Measurements from ENCODE around the gene IFNG-AS1. TPM values are rescaled to one million over a fixed set of nuclear protein-coding genes. Genes with fewer than 3 reads are reported as not detected.
A peak's percentile ranks its signal among the peaks of the same experiment; 100 is the strongest.

IFNG-AS1 gene
- total and polyA plus RNA-seq, 3 donors from 2014 or later = 0.25 TPM; not detected in 2

DNA sequence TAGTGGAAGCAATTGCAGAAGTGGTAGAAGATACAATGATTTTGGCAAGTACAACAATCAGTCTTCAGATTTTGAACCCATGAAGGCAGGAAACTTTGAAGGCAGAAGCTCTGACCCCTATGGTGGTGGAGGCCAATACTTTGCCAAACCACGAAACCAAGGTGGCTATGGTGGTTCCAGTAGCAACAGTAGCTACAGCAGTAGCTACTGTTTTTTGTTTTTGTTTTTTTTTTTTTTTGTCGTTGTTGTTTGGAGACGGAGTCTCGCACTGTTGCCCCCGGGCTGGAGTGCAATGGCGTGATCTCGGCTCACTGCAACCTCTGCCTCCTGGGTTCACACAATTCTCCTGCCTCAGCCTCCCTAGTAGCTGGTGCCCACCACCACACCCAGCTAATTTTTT is 47.4 kb downstream of the IFNG-AS1 start:
- Histone ChIP-seq H3K36me3 (ENCODE audit: low read depth, missing control alignments) (no peaks in the 10 kb centered on the region), H3K4me3 (no peak overlapping the region), H3K9me3 (no peaks in the 10 kb centered on the region), H3K27me3 (no peaks in the 10 kb centered on the region), H3K4me1 (no peaks in the 10 kb centered on the region), H3K27ac (no peak overlapping the region)
- TF ChIP-seq, protein P1, sequence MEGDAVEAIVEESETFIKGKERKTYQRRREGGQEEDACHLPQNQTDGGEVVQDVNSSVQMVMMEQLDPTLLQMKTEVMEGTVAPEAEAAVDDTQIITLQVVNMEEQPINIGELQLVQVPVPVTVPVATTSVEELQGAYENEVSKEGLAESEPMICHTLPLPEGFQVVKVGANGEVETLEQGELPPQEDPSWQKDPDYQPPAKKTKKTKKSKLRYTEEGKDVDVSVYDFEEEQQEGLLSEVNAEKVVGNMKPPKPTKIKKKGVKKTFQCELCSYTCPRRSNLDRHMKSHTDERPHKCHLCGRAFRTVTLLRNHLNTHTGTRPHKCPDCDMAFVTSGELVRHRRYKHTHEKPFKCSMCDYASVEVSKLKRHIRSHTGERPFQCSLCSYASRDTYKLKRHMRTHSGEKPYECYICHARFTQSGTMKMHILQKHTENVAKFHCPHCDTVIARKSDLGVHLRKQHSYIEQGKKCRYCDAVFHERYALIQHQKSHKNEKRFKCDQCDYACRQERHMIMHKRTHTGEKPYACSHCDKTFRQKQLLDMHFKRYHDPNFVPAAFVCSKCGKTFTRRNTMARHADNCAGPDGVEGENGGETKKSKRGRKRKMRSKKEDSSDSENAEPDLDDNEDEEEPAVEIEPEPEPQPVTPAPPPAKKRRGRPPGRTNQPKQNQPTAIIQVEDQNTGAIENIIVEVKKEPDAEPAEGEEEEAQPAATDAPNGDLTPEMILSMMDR (IDR thresholded peaks at IDR 0.05) = no peak
- TF ChIP-seq POLR2A (IDR thresholded peaks at IDR 0.05) = no peak
- WGBS, 2 donors = 94% methylated on average over 7 of the region's 7 CpGs
- intact Hi-C loops (cut with DNase I; ENCODE audit: low total_unique reads) = no loop called here
- DNase-seq = no peak

DNA sequence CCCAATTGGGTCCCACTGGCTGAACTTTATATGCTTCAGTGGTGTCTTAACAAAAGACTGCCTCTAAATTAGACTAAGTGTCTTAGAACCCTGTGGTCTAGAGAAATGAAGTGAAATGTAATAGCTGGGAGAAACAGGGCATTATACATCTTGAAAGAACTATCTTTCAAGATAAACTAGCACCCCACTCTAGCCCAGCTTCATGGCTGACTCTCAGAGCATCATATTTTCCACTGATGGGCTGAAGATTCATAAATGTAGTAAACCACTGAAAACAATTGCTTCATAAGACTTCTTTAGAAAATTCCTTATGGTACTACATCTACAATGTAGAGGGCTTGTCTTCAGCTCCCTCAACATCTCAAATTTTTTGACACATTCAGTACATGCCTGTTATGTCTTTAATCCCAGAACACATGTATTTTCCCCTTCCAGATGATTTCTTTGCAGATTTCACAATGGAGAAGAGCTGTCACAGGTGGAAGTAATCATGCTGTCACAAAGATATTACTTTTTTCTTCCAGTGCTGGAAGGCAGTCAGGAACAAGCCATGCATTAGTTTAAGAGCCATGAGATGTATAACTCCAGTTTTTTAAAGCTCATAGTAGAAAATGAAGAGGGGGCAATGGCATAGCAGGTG is 48.5 kb downstream of the IFNG-AS1 start:
- no peak overlapping the region for H3K27ac ChIP-seq
- no peaks in the 10 kb centered on the region for H3K36me3 ChIP-seq (ENCODE audit: low read depth, missing control alignments)
- no peaks in the 10 kb centered on the region for H3K9me3 ChIP-seq
- no peak for DNase-seq
- H3K4me1 ChIP-seq = no peaks in the 10 kb centered on the region
- no peak for TF ChIP-seq POLR2A (IDR thresholded peaks at IDR 0.05)
- TF ChIP-seq, protein P1 (IDR thresholded peaks at IDR 0.05) = no peak
- H3K4me3 ChIP-seq = no peak overlapping the region
- H3K27me3 ChIP-seq = no peaks in the 10 kb centered on the region
- intact Hi-C loops (cut with DNase I; ENCODE audit: low total_unique reads) = no loop called here

DNA sequence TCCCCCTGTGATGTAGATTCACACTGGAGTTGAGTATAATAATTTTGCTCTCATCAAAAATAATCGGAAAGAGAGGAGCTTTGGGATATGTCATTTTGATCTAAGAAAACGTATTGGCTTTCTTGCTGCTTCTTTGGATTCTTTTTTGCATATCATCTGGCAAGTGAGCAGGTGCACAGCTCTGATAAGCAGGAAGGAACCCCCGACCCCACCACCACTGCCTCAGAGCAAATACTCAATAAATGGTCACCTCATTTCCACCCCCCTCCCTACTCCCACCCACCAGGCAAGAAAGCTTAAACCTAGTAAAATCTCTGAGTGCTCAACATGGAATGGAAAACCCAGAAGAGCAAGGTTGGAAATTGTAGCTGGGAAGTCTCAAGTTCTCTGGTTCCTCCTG is 49.4 kb downstream of the IFNG-AS1 start:
- no peak overlapping the region for H3K27ac ChIP-seq
- no peaks in the 10 kb centered on the region for H3K27me3 ChIP-seq
- WGBS, 2 donors = 67 to 78% methylated on average over 3 of the region's 3 CpGs
- no peak overlapping the region for H3K4me3 ChIP-seq
- intact Hi-C loops (cut with DNase I; ENCODE audit: low total_unique reads) = no loop called here
- TF ChIP-seq POLR2A (IDR thresholded peaks at IDR 0.05) = no peak
- TF ChIP-seq, protein P1 (IDR thresholded peaks at IDR 0.05) = no peak
- H3K36me3 ChIP-seq (ENCODE audit: low read depth, missing control alignments) = no peaks in the 10 kb centered on the region
- H3K9me3 ChIP-seq = no peaks in the 10 kb centered on the region
- H3K4me1 ChIP-seq = no peaks in the 10 kb centered on the region
- DNase-seq = no peak

DNA sequence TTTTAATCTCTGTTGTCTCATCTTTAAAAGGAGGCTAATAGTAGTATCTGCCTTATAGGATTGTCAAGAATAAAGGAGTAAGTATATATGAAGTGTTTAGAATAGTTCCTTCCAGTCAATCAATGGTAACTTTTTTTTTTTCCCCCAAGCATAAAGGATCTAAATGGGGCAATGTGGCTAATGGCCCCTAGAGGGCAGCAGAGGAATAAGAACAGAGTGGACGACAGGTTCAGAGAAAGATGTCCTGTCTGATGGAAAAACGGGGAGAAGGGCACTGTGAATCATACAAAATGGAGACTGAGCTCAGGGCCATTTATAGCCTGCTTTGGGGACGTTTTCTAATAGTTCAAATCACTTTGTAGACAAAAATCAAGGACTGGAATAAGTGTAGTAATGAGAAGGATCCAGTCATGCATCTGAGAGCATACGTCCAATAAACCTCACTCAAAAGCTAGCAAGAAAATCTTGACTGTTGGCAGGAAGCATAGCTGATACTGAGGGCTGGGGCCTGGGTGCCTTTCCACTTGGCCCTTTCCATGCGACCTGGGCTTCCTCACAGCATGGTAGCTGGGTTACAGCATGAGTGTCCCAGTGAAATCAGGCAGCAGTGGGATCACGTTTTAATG is 51.3 kb downstream of the IFNG-AS1 start:
- Histone ChIP-seq H3K4me3 (no peak overlapping the region), H3K4me1 (no peaks in the 10 kb centered on the region), H3K27ac (no peak overlapping the region), H3K36me3 (ENCODE audit: low read depth, missing control alignments) (no peaks in the 10 kb centered on the region), H3K9me3 (no peaks in the 10 kb centered on the region), H3K27me3 (no peaks in the 10 kb centered on the region)
- TF ChIP-seq, protein P1 (IDR thresholded peaks at IDR 0.05) = peak; percentile 33 to 85 (median 56)
- TF ChIP-seq POLR2A (IDR thresholded peaks at IDR 0.05) = no peak
- intact Hi-C loops (cut with DNase I; ENCODE audit: low total_unique reads) = no loop called here
- 24 to 32% methylated on average over 6 of the region's 6 CpGs for WGBS, 2 donors
- peak; percentile 82 for DNase-seq

DNA sequence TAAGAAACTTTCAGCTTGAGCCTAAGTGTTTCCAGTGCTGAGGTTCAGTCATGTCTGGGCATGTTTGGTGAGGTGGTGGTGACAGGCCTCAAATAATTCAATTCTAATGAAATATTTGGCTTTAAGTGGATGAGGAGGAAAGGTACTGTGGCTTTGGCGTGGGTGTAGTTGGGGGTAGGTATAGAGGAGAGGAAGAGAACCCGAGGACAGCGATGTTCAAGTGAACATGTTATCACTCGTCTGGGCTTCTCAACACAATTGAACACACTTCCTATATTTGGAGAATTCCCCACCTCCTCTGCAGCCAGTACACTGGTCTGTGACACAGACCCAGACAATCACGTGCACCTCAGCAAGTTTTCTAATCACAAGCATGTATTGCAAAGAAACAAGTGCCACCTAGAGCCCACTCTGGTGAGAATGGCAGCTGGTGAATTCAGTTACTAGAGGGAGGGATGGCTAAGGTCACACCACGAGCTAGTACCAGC is 53.0 kb downstream of the IFNG-AS1 start:
- no peaks in the 10 kb centered on the region for H3K36me3 ChIP-seq (ENCODE audit: low read depth, missing control alignments)
- H3K27me3 ChIP-seq = no peaks in the 10 kb centered on the region
- DNase-seq = no peak
- H3K4me1 ChIP-seq = no peaks in the 10 kb centered on the region
- intact Hi-C loops (cut with DNase I; ENCODE audit: low total_unique reads) = no loop called here
- H3K9me3 ChIP-seq = no peaks in the 10 kb centered on the region
- TF ChIP-seq, protein P1 (IDR thresholded peaks at IDR 0.05) = no peak
- no peak for TF ChIP-seq POLR2A (IDR thresholded peaks at IDR 0.05)
- H3K27ac ChIP-seq = no peak overlapping the region
- 80% methylated on average over 6 of the region's 6 CpGs for WGBS, 2 donors
- H3K4me3 ChIP-seq = no peak overlapping the region
